ENCODE measurements around the gene FGF5.
"Not testable (repeated sequence)": the region's sequence is repeated elsewhere in the genome, so short reads cannot be mapped to it uniquely, and the experiment has no call there.

FGF5 gene, protein sequence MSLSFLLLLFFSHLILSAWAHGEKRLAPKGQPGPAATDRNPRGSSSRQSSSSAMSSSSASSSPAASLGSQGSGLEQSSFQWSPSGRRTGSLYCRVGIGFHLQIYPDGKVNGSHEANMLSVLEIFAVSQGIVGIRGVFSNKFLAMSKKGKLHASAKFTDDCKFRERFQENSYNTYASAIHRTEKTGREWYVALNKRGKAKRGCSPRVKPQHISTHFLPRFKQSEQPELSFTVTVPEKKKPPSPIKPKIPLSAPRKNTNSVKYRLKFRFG

DNA sequence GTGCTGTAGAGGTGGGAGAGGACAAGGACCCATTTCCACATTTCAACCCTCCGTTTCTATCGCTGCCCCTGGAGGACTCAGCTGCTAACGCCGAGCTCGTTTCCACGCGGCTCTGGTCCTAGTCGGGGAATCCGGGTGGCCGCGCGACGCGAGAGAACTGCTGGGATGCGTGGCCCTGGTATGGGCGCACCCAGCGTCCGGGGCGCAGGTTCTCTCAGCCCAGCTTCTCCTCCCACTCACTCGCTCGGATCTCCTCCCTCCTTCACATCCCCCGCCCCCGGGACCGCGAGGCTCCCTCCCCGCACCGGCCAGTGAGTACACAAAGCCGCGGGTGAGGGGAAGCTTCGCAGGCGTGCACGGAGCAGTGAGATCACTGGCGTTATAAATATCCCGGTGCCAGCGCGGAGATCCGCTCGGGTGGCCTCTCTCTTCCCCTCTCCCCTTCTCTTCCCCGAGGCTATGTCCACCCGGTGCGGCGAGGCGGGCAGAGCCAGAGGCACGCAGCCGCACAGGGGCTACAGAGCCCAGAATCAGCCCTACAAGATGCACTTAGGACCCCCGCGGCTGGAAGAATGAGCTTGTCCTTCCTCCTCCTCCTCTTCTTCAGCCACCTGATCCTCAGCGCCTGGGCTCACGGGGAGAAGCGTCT lies at the start of gene FGF5:
Gene FGF5 (plus strand): TSS at position 412 of the 649 bp plus-strand sequence. CDS start 161 bp downstream, at position 573.
- DNase-seq (ENCODE audit: low read depth in 2 of 2): peak; percentile 84 to 85

DNA sequence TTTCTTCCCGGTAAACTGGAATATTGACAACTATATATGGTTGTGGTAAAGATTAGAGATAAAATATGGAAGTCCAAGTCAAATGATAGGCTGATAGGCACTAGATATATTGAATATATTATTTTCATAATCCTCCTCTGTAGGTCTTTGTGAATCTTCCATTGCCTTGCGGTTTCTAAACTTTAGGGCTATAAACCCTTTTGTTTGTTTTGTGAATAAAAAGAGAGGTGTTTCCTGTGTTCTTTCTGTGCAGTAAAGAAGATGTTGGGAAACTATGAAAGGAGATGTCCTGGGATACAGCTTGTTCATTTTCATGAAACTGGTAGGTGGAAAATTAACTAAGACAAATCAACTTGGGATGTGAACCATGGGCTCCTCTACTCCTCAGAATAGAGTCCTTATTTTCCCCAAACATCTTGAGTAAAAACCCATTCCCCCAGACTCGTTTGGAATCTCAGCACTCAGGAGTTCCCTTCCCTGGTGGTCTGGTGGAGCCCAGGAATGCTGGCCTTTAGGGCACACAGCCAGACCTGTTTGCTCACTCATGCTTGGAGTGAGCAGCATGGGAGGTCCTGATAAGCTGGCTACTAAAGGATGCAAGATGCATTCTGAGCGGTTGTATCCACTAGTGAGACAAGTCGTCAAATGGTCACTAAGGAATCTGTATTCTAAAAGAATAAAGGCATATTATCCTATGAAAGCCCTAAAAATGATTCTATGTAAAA lies 47.0 kb upstream of the FGF5 start:
- DNase-seq (ENCODE audit: low read depth in 2 of 2): peak in 1 of 2 experiments; percentile 48

DNA sequence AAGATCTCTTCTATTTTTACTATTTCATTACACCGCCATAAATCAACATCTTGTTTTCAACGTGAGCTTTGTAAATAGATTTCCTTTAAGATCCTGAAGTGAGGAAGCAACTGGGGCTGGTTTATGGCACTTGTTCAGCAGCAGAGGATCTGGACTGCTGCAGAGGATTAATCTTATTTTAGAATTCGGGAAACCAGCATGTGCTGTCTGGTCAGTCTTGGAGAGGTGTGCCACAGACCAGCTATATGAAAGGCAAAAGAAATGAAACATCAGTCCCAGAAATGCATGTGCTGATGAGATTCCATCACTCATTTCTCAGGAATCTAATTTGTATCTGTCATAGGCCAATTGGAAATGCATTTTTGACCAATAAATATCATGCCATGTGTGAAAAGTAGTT lies 45.8 kb upstream of the FGF5 start:
- DNase-seq (ENCODE audit: low read depth in 2 of 2): no peak

DNA sequence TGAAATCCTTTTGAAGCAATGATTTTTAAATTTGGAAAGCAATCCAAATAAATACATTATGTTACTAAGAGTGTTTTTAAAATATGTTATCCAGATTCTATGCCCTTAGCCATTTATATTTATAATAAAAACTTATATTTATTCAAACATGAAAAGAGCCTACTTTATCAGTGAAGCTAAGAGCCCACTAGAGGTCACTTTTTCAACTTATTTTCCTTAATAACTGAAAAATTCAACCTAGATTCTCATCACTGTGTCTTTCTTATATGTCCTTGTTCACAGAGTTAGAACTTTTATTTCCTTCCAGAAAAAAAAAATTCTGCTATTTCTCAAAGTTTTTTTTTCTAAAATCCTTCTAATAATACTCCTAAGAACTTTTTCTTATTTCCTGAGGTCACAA lies 45.3 kb upstream of the FGF5 start:
- no peak for DNase-seq (ENCODE audit: low read depth in 2 of 2)

DNA sequence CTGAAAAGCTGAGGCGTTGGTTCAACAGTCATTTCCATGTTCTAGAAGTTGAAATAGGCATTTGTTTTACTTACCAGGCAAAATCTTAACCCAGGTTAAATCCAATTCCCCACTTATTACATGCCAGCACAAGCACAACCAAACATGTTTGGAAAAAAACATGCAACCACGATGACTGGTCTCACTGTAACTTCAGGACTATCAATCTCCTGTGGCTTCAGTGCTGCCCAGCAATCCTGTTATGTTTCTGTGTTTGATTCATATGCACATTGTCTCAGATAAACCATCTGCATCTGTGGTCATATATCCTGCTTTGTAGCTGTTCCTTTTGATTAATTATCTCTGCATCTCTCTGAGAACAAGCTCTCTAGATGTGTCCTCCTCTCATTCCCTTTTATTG lies 40.9 kb upstream of the FGF5 start:
- DNase-seq (ENCODE audit: low read depth in 2 of 2): no peak

DNA sequence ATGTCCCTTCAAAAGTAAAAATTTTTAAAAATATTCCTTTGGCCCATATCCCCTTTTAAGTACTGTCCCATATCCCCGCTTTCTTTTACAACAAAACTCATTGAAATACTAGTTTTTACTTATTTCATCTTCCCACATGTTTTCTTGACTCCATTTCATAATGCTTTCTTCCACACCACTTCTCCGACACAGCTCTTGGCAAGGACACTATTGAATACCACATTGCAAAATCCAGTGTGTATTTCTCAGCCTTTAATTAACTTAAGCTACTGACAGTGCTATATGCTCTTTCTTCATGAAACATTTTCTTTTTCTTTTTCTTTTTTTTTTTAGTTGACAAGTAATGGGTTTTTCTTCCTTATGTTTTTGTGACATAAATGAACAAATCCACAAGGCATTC lies 40.4 kb upstream of the FGF5 start:
- DNase-seq (ENCODE audit: low read depth in 2 of 2): peak in 1 of 2 experiments; percentile 49

DNA sequence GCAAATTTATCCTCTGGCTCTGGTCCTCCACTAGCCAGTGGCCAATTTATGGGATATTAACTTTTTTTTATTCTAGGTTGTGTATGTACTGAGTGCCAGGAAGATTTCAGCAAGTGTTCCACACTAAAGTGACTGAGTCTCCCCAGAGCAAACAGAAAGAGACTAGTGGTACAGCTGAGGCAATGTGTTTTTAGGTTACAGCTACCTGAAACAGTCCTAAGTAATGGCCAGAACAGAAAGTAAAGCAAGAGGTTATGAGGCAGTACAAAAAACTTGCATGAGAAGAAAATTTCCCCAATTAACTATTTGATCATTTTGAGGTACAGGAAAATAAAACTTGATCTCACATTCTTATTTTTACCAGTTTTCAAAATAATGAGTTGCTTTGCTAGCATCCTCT lies 38.0 kb upstream of the FGF5 start:
- no peak for DNase-seq (ENCODE audit: low read depth in 2 of 2)

DNA sequence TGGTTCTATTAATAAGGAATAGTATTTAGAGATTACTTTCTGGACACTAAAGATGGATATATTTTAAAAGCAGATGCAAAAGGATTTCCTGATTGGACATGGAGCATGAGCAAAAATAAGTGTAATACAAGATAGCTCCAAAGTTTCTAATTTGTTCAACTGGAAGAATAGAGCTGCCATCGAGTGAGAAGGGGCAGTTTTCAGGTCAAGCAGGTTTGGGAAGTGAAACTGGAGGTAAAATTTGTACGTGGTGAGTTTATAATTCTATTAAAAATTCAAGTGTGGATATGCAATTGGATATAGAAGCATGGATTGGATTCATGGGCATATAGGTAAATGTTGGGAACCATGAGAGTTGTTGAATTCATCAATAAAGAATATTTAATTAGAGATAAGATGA lies 37.3 kb upstream of the FGF5 start:
- no peak for DNase-seq (ENCODE audit: low read depth in 2 of 2)

DNA sequence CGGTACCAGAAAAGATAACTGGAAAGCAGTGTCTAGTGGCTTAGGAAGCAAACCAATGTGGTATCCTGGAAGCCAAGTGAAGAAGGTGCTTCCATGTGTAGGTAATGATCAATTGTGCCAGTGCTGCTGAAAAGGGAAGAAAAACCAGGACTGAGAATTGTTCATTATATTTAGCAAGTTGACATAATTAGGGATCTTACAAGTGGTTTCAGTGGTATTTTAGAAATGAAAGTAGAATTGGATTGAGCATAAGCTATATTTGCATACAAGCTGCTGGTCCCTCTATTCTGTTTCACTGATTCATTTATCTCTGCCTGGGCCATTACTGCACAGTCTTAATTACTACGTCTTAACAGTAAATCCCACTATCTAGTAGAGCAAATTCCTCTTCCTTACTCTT lies 36.9 kb upstream of the FGF5 start:
- no peak for DNase-seq (ENCODE audit: low read depth in 2 of 2)

DNA sequence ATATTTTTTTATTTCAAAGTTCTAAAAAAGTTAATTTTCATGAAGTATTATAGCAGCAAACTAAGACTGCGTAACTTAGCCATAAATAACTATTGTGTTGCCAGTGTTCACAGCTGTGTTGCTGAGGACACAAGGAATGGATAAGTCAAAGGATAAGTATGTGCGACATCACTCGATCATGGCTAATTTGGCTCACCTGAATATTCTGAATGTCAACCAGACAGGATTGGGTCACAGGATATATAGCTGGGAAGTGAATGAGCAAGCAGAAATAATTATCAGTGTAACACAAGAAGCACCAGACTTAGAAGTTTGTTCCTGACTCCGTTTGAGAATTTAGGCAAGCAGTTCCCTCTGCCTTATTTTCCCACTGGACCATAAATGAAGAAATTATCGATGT lies 35.3 kb upstream of the FGF5 start:
- DNase-seq (ENCODE audit: low read depth in 2 of 2): no peak

DNA sequence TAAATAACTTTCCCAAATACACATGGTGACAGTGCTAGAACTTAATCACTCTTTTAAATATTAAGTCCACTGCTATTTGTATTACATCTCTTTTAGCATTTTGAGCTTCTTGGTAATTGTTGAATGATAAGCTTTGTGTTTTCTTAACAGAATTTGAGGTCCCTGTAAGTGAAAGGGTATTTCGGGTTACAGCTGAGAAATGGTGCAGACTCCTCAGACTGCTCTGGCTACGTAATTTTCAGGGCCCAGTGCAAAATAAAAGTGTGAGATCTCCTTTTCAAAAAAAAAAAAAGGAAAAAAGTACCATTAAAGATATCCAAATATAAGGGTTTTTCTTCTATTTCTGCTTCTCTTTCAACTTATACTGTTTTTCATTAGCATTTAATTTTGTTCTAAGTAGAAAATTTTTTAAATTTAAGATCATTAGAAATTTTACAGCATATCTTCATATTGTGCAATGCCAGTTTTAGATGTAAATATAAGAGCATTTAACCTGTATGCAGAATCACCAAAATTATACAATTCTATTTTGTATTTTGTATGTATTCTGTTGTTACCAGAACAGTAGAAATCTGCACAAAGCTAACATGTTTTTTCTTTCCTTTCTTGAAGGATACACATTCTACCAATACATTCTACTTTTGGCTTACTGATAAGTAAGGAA lies 33.6 kb upstream of the FGF5 start:
- no peak for DNase-seq (ENCODE audit: low read depth in 2 of 2)

DNA sequence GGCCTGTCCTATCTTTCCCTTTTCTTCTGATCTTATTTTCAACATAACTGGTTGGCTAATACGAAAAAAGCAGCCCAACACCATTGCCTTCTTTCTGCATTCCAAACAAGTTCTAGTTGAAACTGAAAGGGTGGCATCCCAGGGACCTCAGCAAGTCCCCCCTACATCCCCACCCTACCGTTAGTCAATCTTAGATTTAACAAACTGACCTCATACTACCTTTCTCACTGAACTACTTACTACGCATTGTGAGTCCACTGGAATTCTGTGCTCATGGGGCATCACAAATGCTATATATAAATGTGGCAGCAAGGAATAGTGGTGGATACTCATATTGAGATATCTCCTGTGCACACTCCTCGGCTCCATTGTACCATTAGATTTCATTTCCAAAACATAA lies 33.1 kb upstream of the FGF5 start:
- no peak for DNase-seq (ENCODE audit: low read depth in 2 of 2)

DNA sequence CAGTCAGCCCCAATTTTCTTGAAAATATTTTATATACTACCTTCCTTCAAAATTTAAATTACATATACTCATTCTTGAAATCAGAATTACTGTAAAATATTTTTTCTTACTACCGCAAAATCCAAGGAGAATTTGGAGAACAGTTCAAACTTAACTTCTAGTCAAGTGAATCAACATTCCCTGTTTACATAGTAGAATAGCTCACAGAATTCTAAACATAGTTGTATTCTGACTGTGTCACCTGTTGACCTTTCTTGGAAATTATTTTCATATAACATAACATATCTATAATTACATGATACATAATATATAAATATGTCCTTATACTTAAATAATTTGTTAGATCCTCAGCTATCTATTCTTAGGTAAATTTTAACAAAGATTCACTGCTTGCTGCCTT lies 31.0 kb upstream of the FGF5 start:
- peak in 1 of 2 experiments; percentile 36 for DNase-seq (ENCODE audit: low read depth in 2 of 2)

DNA sequence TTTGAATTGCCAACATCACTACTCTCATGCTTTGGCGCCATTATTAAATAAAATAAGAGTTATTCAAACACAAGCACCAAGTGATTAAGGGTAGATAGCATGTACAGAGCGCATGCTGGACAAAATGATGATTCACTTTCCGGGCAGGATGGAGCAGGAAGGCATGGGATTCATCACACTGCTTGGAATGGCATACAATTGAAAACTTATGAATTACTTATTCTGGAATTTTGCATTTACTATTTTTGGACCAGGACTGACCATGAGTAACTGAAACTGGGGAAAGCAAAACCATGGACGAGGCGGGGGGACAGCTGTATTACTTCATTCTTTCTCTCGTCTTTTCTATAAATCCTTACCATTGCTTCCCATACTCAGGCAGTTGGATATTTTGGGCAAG lies 28.5 kb upstream of the FGF5 start:
- DNase-seq (ENCODE audit: low read depth in 2 of 2): peak; percentile 92 to 94

DNA sequence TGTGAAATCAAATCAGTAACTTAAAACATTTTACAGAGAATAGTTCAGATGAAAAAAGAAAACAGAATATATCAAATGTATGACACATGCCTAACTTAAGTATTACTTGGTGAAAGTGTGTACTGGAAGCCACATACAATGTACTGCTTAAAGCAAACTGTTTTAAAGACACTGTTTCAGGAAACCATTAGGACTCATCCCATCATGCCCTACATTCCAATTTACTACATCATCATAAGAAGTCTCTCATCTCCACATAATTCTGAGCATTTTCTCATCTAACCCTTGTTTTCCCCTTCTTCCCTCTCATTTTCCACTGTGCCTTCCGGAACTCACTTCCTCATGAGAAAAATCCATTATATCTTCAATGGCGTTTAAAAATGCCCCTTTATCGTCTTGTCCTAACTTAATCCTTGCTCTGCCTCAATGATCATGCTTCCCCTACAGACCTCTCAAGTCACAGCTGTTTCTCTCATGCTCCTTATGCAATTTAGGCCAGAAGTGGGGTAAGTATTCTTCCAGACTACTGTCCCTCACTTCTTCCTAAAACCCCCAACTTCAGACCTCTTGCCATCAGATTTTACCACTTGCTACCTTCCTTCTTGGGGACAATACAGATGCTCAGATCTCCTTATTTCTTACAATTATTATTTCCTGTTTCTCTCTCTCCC lies 26.8 kb upstream of the FGF5 start:
- DNase-seq (ENCODE audit: low read depth in 2 of 2): peak; percentile 50 to 51

DNA sequence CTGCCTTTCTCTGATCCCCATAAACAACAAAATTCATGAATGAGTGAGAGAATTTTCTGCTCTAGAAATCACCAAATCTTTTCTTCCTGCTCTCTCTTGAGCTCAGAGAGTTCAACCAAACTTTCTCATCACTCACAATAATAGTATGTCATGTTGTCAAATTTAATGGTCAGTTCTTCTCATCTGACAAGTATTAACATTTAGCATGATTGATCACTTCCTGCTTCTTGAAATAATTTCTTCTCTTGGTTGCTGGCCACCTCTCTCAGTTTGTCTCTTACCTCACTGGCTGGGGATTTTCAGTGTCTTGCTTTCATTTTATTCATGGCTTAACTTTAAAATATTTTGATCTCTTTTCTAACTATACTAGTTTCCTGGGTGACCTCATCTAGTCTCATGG lies 25.5 kb upstream of the FGF5 start:
- DNase-seq (ENCODE audit: low read depth in 2 of 2): peak; percentile 65 to 67

DNA sequence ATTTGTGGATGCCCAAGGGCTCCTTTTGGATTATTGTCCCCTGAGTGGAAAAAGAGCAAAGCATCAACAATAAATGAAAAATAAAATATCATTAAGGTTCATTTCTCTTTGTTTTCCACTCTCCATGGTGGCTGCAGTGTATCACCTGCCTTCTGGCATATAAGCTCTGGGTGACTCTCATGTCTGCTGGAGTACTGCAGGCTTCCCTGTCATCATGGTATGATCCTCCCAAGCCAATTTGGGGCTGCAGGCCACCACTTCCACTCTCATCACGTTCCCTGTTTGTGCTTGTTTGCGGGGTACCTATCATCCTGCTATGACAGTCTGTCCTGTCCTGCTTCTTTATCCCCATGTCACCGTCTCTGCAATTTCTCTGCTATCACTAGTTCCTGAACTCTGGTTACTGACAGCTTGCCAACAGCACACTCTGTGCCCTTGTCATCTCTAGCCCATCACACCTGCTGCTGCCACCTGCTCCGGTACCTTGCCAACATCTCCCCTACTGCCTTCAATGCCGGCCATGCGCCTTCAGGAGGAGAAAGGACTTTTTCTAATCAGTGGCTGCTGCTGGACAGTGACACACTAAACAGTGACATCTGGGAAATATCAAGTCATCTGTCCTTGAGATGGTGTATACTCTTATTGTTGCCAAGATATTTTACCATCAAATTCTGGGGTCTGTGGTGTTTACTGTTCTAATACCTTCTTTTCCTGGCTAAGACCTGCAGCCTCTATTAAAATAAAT lies 23.0 kb upstream of the FGF5 start:
- no peak for DNase-seq (ENCODE audit: low read depth in 2 of 2)

DNA sequence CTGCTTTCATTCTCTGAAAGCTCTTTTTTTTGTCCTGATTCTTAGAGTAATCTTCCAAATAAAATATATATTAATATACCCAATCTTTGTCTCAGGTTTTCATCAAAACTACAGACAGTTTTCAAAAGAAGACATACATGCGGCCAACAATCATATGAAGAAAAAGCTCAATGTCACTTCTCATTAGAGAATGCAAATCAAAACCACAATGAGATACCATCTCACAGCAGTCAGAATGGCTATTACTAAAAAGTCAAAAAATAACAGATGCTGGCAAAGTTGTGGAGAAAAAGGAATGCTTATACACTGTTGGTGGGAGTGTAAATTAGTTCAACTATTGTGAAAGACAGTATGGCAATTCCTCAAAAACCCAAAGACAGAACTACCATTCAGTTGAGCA lies 19.0 kb upstream of the FGF5 start:
- DNase-seq (ENCODE audit: low read depth in 2 of 2): not testable (repeated sequence)

DNA sequence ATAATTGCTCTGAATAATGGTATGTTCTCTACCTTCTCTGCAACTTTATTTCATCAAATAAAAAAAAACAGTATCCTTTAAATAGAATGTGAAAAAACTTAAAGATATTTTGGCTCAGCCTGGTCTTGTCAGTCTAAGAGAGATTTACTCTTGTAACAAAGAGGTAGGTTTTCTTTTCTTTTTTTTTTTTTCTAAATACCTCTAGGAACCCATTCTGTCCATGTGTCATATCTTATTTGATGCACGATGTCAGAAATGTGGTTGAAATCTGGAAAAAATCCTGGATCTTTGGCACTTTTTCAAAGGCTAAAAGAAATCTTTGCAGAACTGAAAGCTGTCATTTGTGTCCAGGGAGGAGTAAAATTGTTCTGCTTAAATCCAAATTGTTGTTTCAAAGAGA lies 17.3 kb upstream of the FGF5 start:
- no peak for DNase-seq (ENCODE audit: low read depth in 2 of 2)

DNA sequence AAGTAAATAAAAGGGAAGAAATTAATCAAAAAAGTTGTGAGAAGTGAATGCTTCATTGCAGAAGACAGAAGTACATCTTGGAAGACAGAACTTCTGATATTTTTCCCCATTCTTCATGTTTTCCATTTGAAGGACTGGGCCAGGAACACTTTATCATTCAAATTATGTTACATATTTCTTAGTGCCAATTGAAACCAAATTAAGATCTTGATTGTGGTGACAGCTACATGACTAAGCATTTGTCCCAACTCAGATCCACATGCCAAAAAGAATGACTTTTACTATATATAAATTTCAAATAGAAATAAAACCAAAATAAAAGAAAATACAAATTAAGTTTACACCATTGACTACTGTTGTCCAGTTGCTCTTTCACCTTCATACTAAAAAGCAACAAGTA lies 14.0 kb upstream of the FGF5 start:
- no peak for DNase-seq (ENCODE audit: low read depth in 2 of 2)

DNA sequence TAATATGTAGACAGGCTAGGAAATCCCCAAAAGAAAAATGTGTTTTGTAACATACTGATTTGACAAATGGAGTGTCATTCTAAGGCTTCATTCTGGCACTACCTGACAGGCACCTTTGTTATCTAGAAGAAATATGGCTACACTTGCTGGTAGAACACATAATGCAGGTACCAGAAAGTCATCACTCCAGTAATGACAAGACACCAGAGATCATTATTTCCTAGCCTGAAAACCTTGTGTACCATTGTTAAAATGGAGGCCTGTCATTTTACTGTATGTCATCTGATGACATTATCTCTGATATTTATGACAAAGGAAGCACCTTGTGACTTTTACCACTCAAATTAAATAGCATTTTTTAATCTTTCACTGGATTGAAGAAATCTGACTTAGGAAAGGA lies 13.5 kb upstream of the FGF5 start:
- no peak for DNase-seq (ENCODE audit: low read depth in 2 of 2)

Measured in fibroblast of skin of left quadriceps (primary cell).